Measurements from ENCODE around the gene REG1B.
"Not testable (repeated sequence)": the region's sequence is repeated elsewhere in the genome, so short reads cannot be mapped to it uniquely, and the experiment has no call there.

REG1B gene

GRCh38 chr2:79083597-79084251, 4.1 kb downstream of the REG1B start:
- DNase-seq, result no peak

- no peak for DNase-seq
Observed at GRCh38 chr2:79082987-79083386, 4.8 kb downstream of the REG1B start.

- DNase-seq, result no peak
Observed at GRCh38 chr2:79071078-79071477, 16.7 kb downstream of the REG1B start.

GRCh38 chr2:79065201-79065600, 22.6 kb downstream of the REG1B start:
- no peak for DNase-seq

- DNase-seq, result not testable (repeated sequence)
Observed at GRCh38 chr2:79054769-79055168, 33.0 kb downstream of the REG1B start.

- DNase-seq, result not testable (repeated sequence)
Observed at GRCh38 chr2:79053486-79053885, 34.3 kb downstream of the REG1B start.

GRCh38 chr2:79041032-79041448, 46.8 kb downstream of the REG1B start:
- no peak for DNase-seq

GRCh38 chr2:79039944-79040343, 47.8 kb downstream of the REG1B start:
- no peak for DNase-seq

All from NCI-H1092 treated with DMSO at 0.1 percent for 48 hours (cell line).